Activated naive CD4-positive, alpha-beta T cell treated with anti-CD3 and anti-CD28 coated beads, Interleukin-2, amount 50 U/mL, for 24 hours (primary cell): ENCODE results near the gene IFIT2.

Source experiments
- H3K27ac Mint-ChIP-seq: one replicate; pipeline ENCODE4 v1.8.0; 2021; ENCODE audit warnings: mild to moderate bottlenecking, mixed read lengths
- H3K27me3 Mint-ChIP-seq: one replicate; pipeline ENCODE4 v1.8.0; 2021; ENCODE audit warnings: mixed read lengths
- H3K36me3 Mint-ChIP-seq: one replicate; pipeline ENCODE4 v1.8.0; 2021; ENCODE audit warnings: mixed read lengths
- H3K4me1 Mint-ChIP-seq: one replicate; pipeline ENCODE4 v1.8.0; 2021; ENCODE audit warnings: mixed read lengths
- H3K4me3 Mint-ChIP-seq: one replicate; pipeline ENCODE4 v1.8.0; 2021; ENCODE audit warnings: mild to moderate bottlenecking, mixed read lengths
- H3K9me3 Mint-ChIP-seq: one replicate; pipeline ENCODE4 v1.8.0; 2021; ENCODE audit warnings: mixed read lengths

The IFIT2 gene

DNA sequence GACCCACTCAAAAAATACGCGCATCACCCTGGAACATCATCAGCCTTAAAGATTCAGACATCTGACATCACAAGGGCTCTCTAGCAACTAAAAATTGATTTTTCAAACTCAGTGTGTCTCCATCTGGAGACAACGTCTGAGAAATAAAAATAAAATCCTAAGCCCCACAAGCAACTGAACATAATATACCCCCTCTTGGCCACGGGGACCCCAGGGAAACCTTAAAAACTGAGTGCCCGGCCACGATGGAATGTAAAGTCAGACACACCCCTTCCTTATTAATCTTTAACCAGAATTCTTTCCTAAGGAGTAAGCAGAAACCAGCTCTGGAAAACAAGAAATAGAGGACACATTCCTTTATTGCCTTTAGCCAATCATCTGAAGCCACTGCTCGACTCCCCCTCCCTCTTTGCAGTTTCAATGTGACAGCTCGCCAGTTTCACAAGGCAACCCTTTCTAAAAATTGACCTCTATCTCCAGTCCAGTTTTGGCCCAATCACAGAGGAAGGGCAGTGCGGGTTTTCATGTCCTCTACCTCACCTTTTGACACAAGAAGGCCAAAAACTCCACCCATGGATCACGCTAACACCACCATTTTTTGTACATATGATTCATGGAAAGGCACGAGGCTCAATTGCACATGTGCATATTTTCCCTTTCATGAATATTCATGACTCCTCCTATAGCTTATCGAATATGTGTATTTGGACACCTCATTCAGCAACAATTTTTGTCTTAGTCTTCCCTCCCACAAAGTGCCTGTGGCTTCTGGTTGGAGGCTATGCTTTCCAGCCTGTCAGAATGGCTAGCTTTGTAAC, 50.1 kb downstream of the IFIT2 start:
- Mint-ChIP-seq H3K27ac (no peak overlapping the region), H3K36me3 (peaks cover 4% of the 10 kb centered on the region), H3K4me3 (no peak overlapping the region), H3K27me3 (no peaks in the 10 kb centered on the region), H3K9me3 (peaks cover 5% of the 10 kb centered on the region), H3K4me1 (peaks cover 33% of the 10 kb centered on the region)

DNA sequence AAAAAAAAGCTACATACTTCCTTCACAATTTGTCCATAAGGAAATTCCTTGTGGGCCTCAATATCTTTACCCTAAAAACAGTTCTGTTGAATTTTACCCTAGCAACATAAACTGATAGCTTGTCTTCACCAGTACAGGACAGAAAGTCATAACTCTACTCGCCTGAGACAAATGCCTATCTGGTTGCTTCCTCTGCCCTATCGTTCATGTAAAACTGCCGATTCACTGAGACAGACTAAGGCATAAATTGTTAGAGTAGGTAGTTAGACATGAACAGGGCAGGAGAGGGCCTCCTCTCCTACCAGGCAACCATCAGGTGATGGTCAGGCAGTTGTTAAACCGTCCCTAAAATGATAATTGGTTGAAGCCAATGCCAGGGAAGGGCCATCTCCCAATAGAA, 51.0 kb downstream of the IFIT2 start:
- Mint-ChIP-seq H3K9me3 (peaks cover 5% of the 10 kb centered on the region), H3K4me3 (no peak overlapping the region), H3K27me3 (no peaks in the 10 kb centered on the region), H3K36me3 (peaks cover 4% of the 10 kb centered on the region), H3K27ac (no peak overlapping the region), H3K4me1 (peaks cover 30% of the 10 kb centered on the region)

DNA sequence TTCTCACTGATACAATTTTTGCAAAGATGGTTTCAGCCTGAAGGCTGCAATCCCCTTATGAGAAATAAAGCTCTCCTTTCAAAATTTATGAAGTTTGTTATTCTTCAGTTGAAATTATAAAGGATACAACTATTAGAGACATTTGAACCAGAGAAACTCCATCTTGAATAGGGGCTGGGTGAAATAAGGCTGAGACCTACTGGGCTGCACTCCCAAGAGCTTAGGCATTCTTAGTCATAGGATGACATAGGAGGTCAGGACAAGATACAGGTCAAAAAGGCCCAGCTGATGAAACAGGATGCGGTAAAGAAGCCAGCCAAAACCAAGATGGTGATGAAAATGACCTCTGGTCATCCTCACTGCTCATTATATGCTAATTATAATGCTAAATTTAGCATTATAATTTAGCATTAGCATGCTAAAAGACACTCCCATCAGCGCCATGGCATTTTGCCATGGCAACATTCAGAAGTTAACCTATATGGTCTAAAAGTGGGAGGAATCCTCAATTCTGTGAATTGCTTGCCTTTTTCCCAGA, 53.6 kb downstream of the IFIT2 start:
- Mint-ChIP-seq H3K4me1 (peaks cover 19% of the 10 kb centered on the region), H3K27ac (no peak overlapping the region), H3K9me3 (peaks cover 5% of the 10 kb centered on the region), H3K36me3 (peaks cover 4% of the 10 kb centered on the region), H3K4me3 (no peak overlapping the region), H3K27me3 (no peaks in the 10 kb centered on the region)

DNA sequence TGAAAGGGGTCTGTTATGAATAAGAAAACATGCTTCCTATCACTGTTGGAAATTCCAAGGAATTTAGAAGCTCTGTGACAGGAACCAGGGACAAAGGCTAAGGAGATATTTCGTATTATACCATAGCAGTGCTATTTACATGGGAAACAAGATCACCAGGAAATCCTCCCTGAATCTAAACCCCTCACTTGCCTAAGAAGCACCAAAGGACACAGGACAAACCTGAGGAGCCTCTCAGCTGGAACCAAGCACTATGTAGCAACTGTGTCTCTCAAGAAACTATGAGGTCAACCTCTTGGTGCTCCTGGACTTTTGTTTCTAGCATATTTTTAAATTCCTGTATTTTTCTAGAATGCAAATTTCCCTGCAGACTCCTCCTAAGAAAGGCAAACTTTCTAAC, 55.2 kb downstream of the IFIT2 start:
- Mint-ChIP-seq H3K36me3 (peaks cover 4% of the 10 kb centered on the region), H3K4me3 (no peak overlapping the region), H3K9me3 (peaks cover 5% of the 10 kb centered on the region)

DNA sequence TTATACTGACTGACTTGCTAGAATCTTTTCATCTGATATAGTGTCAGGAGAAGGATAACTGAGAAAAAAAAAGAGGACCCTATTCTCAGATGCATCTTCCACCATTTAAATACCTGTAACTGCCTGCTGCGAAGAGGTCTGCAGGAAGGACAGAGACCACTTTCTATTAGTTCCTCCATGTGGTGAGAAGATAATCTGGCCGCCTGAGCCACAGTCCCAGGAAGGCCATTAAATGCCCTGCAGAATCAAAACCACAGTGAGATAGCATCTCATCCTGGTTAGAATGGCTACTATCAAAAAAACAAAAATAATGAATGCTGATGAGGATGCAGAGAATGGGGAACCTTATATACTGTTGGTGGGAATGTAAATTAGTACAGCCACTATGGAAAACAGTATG, 56.1 kb downstream of the IFIT2 start:
- no peaks in the 10 kb centered on the region for H3K27me3 Mint-ChIP-seq
- no peak overlapping the region for H3K4me3 Mint-ChIP-seq

More for the DNA sequence above, 55.2 kb downstream of the IFIT2 start:
- Mint-ChIP-seq H3K27ac (no peak overlapping the region), H3K4me1 (peaks cover 3% of the 10 kb centered on the region), H3K27me3 (no peaks in the 10 kb centered on the region)

More for the DNA sequence above, 56.1 kb downstream of the IFIT2 start:
- Mint-ChIP-seq H3K36me3 (peaks cover 4% of the 10 kb centered on the region), H3K9me3 (peaks cover 5% of the 10 kb centered on the region), H3K4me1 (peaks cover 7% of the 10 kb centered on the region), H3K27ac (no peak overlapping the region)
